DND-41 (cell line): ENCODE results near the gene TTLL5.

ENCODE experiments used
- CTCF ChIP-seq: IDR thresholded peaks from 2 replicates; pipeline ENCODE4 v1.5.1; 2012; ENCODE audit warnings: borderline replicate concordance, low read length, moderate library complexity, mild to moderate bottlenecking; ENCODE audit not compliant: poor library complexity, severe bottlenecking; ENCODE audit errors: extremely low read depth
- EZH2 ChIP-seq: IDR thresholded peaks from 3 replicates; pipeline ENCODE4 v1.6.1; 2012; ENCODE audit warnings: borderline replicate concordance, low read depth, mild to moderate bottlenecking, moderate library complexity, low read length, inconsistent platforms; ENCODE audit not compliant: severe bottlenecking

GRCh38 chr14:75753696-75754095, 92.7 kb downstream of the TTLL5 start:
- no peak for TF ChIP-seq CTCF
- TF ChIP-seq EZH2 = no peak
